Sigmoid colon (tissue), 7 donors: ENCODE data around the gene MED8. TPM values are rescaled to one million over a fixed set of nuclear protein-coding genes. Genes with fewer than 3 reads are reported as not detected.
"Not testable (repeated sequence)": the region's sequence is repeated elsewhere in the genome, so short reads cannot be mapped to it uniquely, and the experiment has no call there.

ENCODE experiments used
- DNase-seq: peaks from one replicate; pipeline ENCODE4 v3.0.0-alpha.2; 2019
- H3K27ac ChIP-seq, 4 donors: fragments of 200-600 bp; sonication (generic); one replicate each; pipeline ENCODE4 v1.5.1; 2016 to 2019; ENCODE audit warnings: mild to moderate bottlenecking in 1 of 4
- H3K27me3 ChIP-seq, 3 donors: fragments of 200-600 bp; sonication (generic); one replicate each; pipeline ENCODE4 v1.5.1; 2019; ENCODE audit warnings: mild to moderate bottlenecking in 1 of 3
- H3K36me3 ChIP-seq, 4 donors: fragments of 200-600 bp; sonication (generic); one replicate each; pipeline ENCODE4 v1.5.1; 2016 to 2019
- H3K4me1 ChIP-seq, 4 donors: fragments of 200-600 bp; sonication (generic); one replicate each; pipeline ENCODE4 v1.5.1; 2017 to 2019
- H3K4me3 ChIP-seq, 4 donors: fragments of 200-600 bp; sonication (generic); one replicate each; pipeline ENCODE4 v1.5.1; 2017 to 2019; ENCODE audit warnings: mild to moderate bottlenecking in 2 of 4, moderate library complexity in 1 of 4
- H3K9me3 ChIP-seq, 4 donors: fragments of 200-600 bp in 3 of 4; sonication (generic) in 3 of 4; one replicate each; pipeline versions ENCODE4 v1.5.1 to v1.6.1; 2013 to 2019
- EP300 ChIP-seq, 4 donors: sonication (generic); formaldehyde crosslinking; IDR thresholded peaks; one replicate each; pipeline ENCODE4 v1.6.1; 2017; ENCODE audit warnings: antibody characterized with exemption in 4 of 4
- POLR2A ChIP-seq, 2 donors: fragments of 450-650 bp; IDR thresholded peaks; one replicate each; pipeline ENCODE4 v1.6.1; 2016; ENCODE audit warnings: antibody characterized with exemption in 2 of 2, mild to moderate bottlenecking in 2 of 2, moderate library complexity in 2 of 2
- POLR2AphosphoS5 ChIP-seq, 4 donors: sonication (generic); formaldehyde crosslinking; IDR thresholded peaks; one replicate each; pipeline ENCODE4 v1.6.1; 2017; ENCODE audit warnings: antibody characterized with exemption in 4 of 4
- WGBS, 2 donors: extraction: QIAGEN DNeasy Blood & Tissue Kit; methylation state at CpG; one replicate each; pipeline ENCODE4 v1.1.7; 2013; 5-methylcytosine and 5-hydroxymethylcytosine counted together
- intact Hi-C: fragments of 100-400 bp; cut with DNase I; formaldehyde crosslinking; loops from one replicate; pipeline ENCODE4 v1.15.1; 2023
- polyA plus RNA-seq, 3 donors: library from polyadenylated mRNA; stranded (reverse); fragments of 200-250 nt; gene quantifications; one replicate each; pipeline ENCODE4 v1.2.3, GENCODE V29; 2013
- total RNA-seq, 4 donors: library from RNA; depleted of rRNA; stranded (reverse); fragments of >200 nt; gene quantifications; one replicate each; pipeline ENCODE4 v1.1.0, GENCODE V29; 2016
- TF ChIP-seq, protein P1 (sequence below), 4 experiments: fragments of 450-650 bp in 3 of 4; fragments of 200-600 bp in 1 of 4; IDR thresholded peaks; one replicate each; pipeline ENCODE4 v1.5.1; 2016 to 2019; ENCODE audit warnings: antibody characterized with exemption in 4 of 4, mild to moderate bottlenecking in 3 of 4, moderate library complexity in 2 of 4
- donor health status: healthy with polysubstance abuse.
- donor health status: Bipolar disorder and iron deficiency.
- donor health status: healthy.

MED8 gene
- total and polyA plus RNA-seq, 7 donors: 25.3 to 43.9 (median 33.4) TPM

DNA sequence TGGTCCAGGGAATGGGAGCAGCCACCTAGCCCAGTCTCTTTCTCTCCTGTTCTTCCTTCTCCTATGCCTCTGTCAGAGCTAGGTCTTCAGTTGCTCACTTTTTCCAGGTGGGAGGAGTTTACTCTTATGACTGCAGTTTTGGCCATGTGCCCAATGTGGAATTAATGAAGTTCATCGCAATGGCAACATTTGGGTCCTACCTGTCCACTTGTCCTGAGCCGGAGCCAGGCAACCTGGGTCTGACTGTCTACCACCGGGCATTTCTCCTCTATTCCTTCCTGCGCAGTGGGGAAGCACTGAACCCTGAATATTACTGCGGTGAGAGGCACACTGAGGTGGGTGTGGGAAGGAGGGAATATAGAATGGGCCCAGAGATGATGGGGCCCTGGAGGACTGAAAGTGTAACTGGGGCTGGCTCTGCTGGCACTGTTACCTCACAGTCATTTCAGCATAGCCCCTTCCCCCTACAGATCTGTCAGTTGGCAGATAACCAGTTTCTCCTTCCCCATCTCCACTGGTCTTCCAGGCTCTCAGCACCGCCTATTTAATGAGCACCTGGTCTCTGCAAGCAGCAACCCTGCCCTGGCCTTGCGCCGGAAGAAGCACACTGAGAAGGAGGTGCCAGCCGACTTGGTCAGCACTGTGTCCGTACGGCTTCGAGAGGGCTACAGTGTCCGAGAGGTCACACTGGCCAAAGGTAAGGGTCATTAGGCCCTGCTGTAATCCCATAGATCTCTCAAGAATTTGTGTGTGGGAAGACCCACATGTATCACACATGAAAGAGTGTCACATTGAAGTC is 30.2 kb upstream of the MED8 start:
- no peak overlapping the region for H3K4me3 ChIP-seq
- DNase-seq: no peak
- peaks cover 54 to 95% (median 84%) of the 10 kb centered on the region in 4 donors for H3K36me3 ChIP-seq
- 96 to 97% methylated on average over 13 of the region's 13 CpGs for WGBS, 2 donors
- no peak overlapping the region for H3K27ac ChIP-seq
- intact Hi-C loops: no loop called here
- TF ChIP-seq EP300 (IDR thresholded peaks at IDR 0.05) (no peak), POLR2A (IDR thresholded peaks at IDR 0.05) (no peak), POLR2AphosphoS5 (IDR thresholded peaks at IDR 0.05) (no peak)
- TF ChIP-seq, protein P1, sequence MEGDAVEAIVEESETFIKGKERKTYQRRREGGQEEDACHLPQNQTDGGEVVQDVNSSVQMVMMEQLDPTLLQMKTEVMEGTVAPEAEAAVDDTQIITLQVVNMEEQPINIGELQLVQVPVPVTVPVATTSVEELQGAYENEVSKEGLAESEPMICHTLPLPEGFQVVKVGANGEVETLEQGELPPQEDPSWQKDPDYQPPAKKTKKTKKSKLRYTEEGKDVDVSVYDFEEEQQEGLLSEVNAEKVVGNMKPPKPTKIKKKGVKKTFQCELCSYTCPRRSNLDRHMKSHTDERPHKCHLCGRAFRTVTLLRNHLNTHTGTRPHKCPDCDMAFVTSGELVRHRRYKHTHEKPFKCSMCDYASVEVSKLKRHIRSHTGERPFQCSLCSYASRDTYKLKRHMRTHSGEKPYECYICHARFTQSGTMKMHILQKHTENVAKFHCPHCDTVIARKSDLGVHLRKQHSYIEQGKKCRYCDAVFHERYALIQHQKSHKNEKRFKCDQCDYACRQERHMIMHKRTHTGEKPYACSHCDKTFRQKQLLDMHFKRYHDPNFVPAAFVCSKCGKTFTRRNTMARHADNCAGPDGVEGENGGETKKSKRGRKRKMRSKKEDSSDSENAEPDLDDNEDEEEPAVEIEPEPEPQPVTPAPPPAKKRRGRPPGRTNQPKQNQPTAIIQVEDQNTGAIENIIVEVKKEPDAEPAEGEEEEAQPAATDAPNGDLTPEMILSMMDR (IDR thresholded peaks at IDR 0.05): no peak
- H3K9me3 ChIP-seq: no peaks in the 10 kb centered on the region
- no peaks in the 10 kb centered on the region for H3K27me3 ChIP-seq
- no peaks in the 10 kb centered on the region for H3K4me1 ChIP-seq

DNA sequence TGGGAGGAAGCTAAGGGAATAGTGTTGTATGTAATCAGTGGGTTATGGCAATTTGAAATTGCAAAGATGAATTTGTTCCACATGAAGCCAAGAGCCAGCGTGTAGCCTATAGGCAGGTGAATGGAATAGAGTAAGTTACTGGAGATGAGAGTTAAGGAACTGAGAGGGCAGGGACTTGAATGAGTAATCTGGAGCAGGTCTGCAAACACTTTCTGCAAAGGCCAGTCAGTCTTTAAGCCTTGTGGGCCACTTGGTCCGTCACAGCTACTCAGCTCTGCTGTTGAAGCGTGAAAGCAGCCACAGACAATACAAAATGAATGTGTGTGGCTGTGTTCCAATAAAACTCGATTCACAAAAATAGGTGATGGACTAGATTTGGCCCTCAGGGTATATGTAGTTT is 29.3 kb upstream of the MED8 start:
- intact Hi-C loops: no loop called here
- Histone ChIP-seq H3K27me3 (no peaks in the 10 kb centered on the region), H3K27ac (no peak overlapping the region), H3K4me3 (no peak overlapping the region), H3K4me1 (no peaks in the 10 kb centered on the region), H3K9me3 (no peaks in the 10 kb centered on the region), H3K36me3 (peaks cover 52 to 88% (median 75%) of the 10 kb centered on the region in 4 donors)
- 89% methylated on average over 4 of the region's 4 CpGs for WGBS, 2 donors
- no peak for DNase-seq
- TF ChIP-seq POLR2AphosphoS5 (IDR thresholded peaks at IDR 0.05) (no peak), POLR2A (IDR thresholded peaks at IDR 0.05) (no peak), EP300 (IDR thresholded peaks at IDR 0.05) (no peak)
- TF ChIP-seq, protein P1 (IDR thresholded peaks at IDR 0.05): no peak

DNA sequence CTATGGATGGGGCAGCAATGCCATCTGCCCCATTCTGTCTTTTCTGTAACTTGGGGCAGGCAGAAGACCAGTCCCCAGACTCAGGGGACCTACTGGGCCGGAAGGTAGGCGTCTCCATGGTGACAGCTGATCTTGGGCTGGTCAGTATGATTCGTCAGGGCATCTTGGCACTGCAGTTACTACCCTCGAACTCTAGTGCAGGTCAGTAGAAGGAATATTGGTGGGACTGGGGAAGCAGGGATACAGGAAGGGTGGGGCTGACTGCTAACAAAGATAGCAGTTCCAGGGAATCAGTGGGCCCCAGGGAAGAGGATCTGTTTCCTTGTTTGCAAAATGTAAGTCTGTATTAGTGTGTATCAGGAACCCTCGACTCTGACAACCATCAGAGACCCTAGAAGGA is 26.3 kb upstream of the MED8 start:
- WGBS, 2 donors: 64 to 79% methylated on average over 5 of the region's 5 CpGs
- Histone ChIP-seq H3K27me3 (no peaks in the 10 kb centered on the region), H3K9me3 (no peaks in the 10 kb centered on the region), H3K4me3 (no peak overlapping the region), H3K36me3 (peaks cover 35 to 69% (median 50%) of the 10 kb centered on the region in 4 donors), H3K4me1 (no peaks in the 10 kb centered on the region), H3K27ac (no peak overlapping the region)
- no peak for DNase-seq
- TF ChIP-seq, protein P1 (IDR thresholded peaks at IDR 0.05): no peak
- TF ChIP-seq EP300 (IDR thresholded peaks at IDR 0.05): no peak
- intact Hi-C loops: no loop called here

DNA sequence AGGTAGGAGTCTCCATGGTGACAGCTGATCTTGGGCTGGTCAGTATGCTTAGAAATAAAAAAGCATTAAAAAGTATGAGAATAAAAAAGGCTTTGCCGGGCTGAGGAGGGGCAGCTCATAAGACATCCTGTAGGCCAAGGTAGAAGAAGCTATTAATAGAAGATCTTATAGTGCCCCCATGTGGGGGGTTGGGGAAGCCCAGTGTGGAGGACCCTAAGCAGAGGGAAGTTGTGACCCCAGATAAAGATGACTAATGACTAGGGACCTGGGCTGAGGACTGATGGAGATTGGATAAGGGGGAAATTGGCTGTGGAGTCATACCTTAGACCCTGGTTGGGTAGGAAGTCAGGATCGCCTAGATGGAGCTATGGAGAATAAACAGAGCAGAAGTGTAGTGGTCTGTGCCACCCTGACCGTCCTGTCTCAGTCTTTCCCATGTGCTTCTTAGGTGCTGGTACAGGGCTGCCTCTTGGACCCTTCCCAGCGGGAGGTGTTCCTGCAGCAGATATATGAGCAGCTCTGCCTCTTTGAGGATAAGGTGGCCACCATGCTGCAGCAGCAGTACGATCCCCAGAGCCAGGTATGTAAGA is 25.1 kb upstream of the MED8 start:
- intact Hi-C loops: loop anchor here (1.0 kb wide), 1 partner anchor 187 kb away; no protein-coding TSS in a partner anchor
- H3K9me3 ChIP-seq: no peaks in the 10 kb centered on the region
- H3K27me3 ChIP-seq: no peaks in the 10 kb centered on the region
- no peak overlapping the region for H3K27ac ChIP-seq
- DNase-seq: no peak
- no peak overlapping the region for H3K4me3 ChIP-seq
- TF ChIP-seq, protein P1 (IDR thresholded peaks at IDR 0.05): peak; percentile 40 to 56 (median 44)
- no peak for TF ChIP-seq POLR2AphosphoS5 (IDR thresholded peaks at IDR 0.05)
- no peak for TF ChIP-seq POLR2A (IDR thresholded peaks at IDR 0.05)
- TF ChIP-seq EP300 (IDR thresholded peaks at IDR 0.05): no peak
- H3K4me1 ChIP-seq: no peaks in the 10 kb centered on the region
- 85 to 86% methylated on average over 5 of the region's 5 CpGs for WGBS, 2 donors
- peaks cover 24 to 65% (median 41%) of the 10 kb centered on the region in 4 donors for H3K36me3 ChIP-seq

DNA sequence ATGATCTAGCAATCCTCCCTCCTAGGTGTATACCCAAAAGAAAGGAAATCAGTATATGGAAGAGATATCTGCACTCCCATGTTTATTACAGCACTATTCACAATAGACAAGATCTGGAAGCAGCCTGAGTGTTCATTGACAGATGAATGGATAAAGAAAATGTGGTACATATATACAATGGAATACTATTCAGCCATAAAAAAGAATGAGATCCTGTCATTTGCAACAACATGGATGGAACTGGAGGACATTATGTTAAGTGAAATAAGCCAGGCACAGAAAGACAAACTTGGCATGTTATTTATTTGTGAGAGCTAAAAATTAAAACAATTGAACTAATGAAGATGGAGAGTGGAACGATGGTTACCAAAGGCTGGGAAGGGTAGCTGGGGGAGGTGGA is 23.8 kb upstream of the MED8 start:
- H3K4me3 ChIP-seq, DNase-seq, intact Hi-C loops, H3K27ac ChIP-seq, H3K4me1 ChIP-seq, H3K9me3 ChIP-seq, H3K27me3 ChIP-seq: not testable (repeated sequence)
- peaks cover 11 to 65% (median 34%) of the 10 kb centered on the region in 4 donors for H3K36me3 ChIP-seq
- WGBS, 2 donors: 95 to 99% methylated on average over 1 of the region's 1 CpG
